H1 (cell line): Measurements from ENCODE around the gene UBE2G2. TPM values are rescaled to one million over a fixed set of nuclear protein-coding genes. Genes with fewer than 3 reads are reported as not detected.

Experiments used
- BRCA1 ChIP-seq: IDR thresholded peaks from 2 replicates; pipeline ENCODE4 v1.6.1; 2012; ENCODE audit warnings: low read depth, low read length, improper control_type of control experiment
- CREB1 ChIP-seq: IDR thresholded peaks from 2 replicates; pipeline ENCODE4 v1.6.1; 2012; ENCODE audit warnings: inconsistent platforms
- EP300 ChIP-seq, 2 experiments: IDR thresholded peaks; 1 replicate in 1 of 2; 2 replicates in 1 of 2; pipeline ENCODE4 v1.6.1; 2011 to 2012; ENCODE audit warnings: low read depth in 2 of 2, low read length in 2 of 2, mild to moderate bottlenecking in 2 of 2, borderline replicate concordance in 1 of 2, inconsistent platforms in 1 of 2, moderate library complexity in 1 of 2
- GABPA ChIP-seq: IDR thresholded peaks from 2 replicates; pipeline ENCODE4 v1.6.1; 2011; ENCODE audit warnings: mild to moderate bottlenecking, low read length, moderate library complexity, borderline replicate concordance; ENCODE audit not compliant: insufficient read depth
- JUND ChIP-seq: IDR thresholded peaks from 2 replicates; pipeline ENCODE4 v1.6.1; 2011; ENCODE audit warnings: mild to moderate bottlenecking, improper control_type of control experiment, low read length
- KDM1A ChIP-seq: fragments of 200-600, 300-600 bp; sonication (generic); IDR thresholded peaks from 2 replicates; pipeline ENCODE4 v1.7.1; 2016; ENCODE audit warnings: mild to moderate bottlenecking, low read length, borderline replicate concordance
- KDM5A ChIP-seq: fragments of 200-600 bp; IDR thresholded peaks from 2 replicates; pipeline ENCODE4 v1.7.1; 2012; ENCODE audit warnings: mild to moderate bottlenecking, low read length, inconsistent platforms, mixed read lengths
- PHF8 ChIP-seq: fragments of 200-600 bp; sonication (generic); conservative IDR thresholded peaks from 2 replicates; pipeline ENCODE4 v1.7.1; 2012; ENCODE audit warnings: low read depth, mild to moderate bottlenecking, inconsistent platforms, low read length, moderate library complexity
- POLR2AphosphoS5 ChIP-seq: IDR thresholded peaks from 2 replicates; pipeline ENCODE4 v1.6.1; 2011; ENCODE audit warnings: low read depth, low read length
- SAP30 ChIP-seq: fragments of 300-600 bp; sonication (generic); IDR thresholded peaks from 2 replicates; pipeline ENCODE4 v1.7.1; 2012; ENCODE audit warnings: low read length, moderate library complexity, mild to moderate bottlenecking, inconsistent platforms; ENCODE audit not compliant: insufficient read depth, insufficient replicate concordance
- SIX5 ChIP-seq: IDR thresholded peaks from 2 replicates; pipeline ENCODE4 v1.6.1; 2011; ENCODE audit warnings: mild to moderate bottlenecking, low read depth, low read length
- SP1 ChIP-seq: IDR thresholded peaks from 2 replicates; pipeline ENCODE4 v1.6.1; 2011; ENCODE audit warnings: low read depth, low read length
- polyA plus RNA-seq, 7 experiments: library from polyadenylated mRNA; depleted of rRNA in 3 of 7; stranded (reverse) in 5 of 7; unstranded in 2 of 7; fragments of >200 nt in 5 of 7; fragments of 200-250 nt in 2 of 7; gene quantifications; 1 replicate in 5 of 7; 2 replicates in 1 of 7; 4 replicates in 1 of 7; pipeline versions ENCODE4 v1.2.1 to v1.2.3, GENCODE V29; 2011 to 2013; ENCODE audit warnings: missing spikeins in 2 of 7, mixed read lengths in 2 of 7
- total RNA-seq: library from RNA; stranded (reverse); fragmentation: NEBNext Ultra II Directional; extraction: Animal tissue kit (Norgen Biotek cat#: 25700); gene quantifications from 2 replicates; pipeline ENCODE4 v1.2.1, GENCODE V29; 2021
- TF ChIP-seq, protein P1 (sequence below): fragments of 300-600 bp; sonication (generic); IDR thresholded peaks from 2 replicates; pipeline ENCODE4 v1.7.1; 2012; ENCODE audit warnings: low read length, moderate library complexity, mild to moderate bottlenecking, inconsistent platforms; ENCODE audit not compliant: insufficient replicate concordance

UBE2G2 gene
- total and polyA plus RNA-seq, 2 of the 8 experiments (the other 6 are each of a cell fraction or from before 2014, with no cell fraction given) = 96.3 to 101 TPM

DNA sequence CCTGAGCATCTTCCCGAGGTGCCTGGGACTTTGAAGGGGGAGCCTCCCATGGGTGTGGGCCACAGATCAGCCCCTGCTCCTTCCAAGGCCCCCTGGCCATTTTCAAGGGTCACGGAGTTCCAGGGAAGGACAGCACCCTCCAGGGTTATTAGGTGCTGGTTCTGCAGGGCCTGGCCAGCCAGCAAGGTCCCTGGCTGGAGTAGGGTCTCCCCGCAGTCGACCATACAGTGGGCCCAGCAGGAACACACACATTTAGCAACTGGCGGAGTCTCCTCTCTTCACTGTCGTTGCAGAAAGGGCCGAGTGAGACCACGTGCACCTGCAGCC is 34.0 kb upstream of the UBE2G2 start (continued):
- TF ChIP-seq, protein P1, sequence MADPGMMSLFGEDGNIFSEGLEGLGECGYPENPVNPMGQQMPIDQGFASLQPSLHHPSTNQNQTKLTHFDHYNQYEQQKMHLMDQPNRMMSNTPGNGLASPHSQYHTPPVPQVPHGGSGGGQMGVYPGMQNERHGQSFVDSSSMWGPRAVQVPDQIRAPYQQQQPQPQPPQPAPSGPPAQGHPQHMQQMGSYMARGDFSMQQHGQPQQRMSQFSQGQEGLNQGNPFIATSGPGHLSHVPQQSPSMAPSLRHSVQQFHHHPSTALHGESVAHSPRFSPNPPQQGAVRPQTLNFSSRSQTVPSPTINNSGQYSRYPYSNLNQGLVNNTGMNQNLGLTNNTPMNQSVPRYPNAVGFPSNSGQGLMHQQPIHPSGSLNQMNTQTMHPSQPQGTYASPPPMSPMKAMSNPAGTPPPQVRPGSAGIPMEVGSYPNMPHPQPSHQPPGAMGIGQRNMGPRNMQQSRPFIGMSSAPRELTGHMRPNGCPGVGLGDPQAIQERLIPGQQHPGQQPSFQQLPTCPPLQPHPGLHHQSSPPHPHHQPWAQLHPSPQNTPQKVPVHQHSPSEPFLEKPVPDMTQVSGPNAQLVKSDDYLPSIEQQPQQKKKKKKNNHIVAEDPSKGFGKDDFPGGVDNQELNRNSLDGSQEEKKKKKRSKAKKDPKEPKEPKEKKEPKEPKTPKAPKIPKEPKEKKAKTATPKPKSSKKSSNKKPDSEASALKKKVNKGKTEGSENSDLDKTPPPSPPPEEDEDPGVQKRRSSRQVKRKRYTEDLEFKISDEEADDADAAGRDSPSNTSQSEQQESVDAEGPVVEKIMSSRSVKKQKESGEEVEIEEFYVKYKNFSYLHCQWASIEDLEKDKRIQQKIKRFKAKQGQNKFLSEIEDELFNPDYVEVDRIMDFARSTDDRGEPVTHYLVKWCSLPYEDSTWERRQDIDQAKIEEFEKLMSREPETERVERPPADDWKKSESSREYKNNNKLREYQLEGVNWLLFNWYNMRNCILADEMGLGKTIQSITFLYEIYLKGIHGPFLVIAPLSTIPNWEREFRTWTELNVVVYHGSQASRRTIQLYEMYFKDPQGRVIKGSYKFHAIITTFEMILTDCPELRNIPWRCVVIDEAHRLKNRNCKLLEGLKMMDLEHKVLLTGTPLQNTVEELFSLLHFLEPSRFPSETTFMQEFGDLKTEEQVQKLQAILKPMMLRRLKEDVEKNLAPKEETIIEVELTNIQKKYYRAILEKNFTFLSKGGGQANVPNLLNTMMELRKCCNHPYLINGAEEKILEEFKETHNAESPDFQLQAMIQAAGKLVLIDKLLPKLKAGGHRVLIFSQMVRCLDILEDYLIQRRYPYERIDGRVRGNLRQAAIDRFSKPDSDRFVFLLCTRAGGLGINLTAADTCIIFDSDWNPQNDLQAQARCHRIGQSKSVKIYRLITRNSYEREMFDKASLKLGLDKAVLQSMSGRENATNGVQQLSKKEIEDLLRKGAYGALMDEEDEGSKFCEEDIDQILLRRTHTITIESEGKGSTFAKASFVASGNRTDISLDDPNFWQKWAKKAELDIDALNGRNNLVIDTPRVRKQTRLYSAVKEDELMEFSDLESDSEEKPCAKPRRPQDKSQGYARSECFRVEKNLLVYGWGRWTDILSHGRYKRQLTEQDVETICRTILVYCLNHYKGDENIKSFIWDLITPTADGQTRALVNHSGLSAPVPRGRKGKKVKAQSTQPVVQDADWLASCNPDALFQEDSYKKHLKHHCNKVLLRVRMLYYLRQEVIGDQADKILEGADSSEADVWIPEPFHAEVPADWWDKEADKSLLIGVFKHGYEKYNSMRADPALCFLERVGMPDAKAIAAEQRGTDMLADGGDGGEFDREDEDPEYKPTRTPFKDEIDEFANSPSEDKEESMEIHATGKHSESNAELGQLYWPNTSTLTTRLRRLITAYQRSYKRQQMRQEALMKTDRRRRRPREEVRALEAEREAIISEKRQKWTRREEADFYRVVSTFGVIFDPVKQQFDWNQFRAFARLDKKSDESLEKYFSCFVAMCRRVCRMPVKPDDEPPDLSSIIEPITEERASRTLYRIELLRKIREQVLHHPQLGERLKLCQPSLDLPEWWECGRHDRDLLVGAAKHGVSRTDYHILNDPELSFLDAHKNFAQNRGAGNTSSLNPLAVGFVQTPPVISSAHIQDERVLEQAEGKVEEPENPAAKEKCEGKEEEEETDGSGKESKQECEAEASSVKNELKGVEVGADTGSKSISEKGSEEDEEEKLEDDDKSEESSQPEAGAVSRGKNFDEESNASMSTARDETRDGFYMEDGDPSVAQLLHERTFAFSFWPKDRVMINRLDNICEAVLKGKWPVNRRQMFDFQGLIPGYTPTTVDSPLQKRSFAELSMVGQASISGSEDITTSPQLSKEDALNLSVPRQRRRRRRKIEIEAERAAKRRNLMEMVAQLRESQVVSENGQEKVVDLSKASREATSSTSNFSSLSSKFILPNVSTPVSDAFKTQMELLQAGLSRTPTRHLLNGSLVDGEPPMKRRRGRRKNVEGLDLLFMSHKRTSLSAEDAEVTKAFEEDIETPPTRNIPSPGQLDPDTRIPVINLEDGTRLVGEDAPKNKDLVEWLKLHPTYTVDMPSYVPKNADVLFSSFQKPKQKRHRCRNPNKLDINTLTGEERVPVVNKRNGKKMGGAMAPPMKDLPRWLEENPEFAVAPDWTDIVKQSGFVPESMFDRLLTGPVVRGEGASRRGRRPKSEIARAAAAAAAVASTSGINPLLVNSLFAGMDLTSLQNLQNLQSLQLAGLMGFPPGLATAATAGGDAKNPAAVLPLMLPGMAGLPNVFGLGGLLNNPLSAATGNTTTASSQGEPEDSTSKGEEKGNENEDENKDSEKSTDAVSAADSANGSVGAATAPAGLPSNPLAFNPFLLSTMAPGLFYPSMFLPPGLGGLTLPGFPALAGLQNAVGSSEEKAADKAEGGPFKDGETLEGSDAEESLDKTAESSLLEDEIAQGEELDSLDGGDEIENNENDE = no peak
- TF ChIP-seq BRCA1 = no peak
- TF ChIP-seq SIX5 = no peak
- TF ChIP-seq SAP30 = no peak
- no peak for TF ChIP-seq EP300 (IDR thresholded peaks at IDR 0.05; ENCODE audit: borderline replicate concordance in 1 of 2, low read depth in 2 of 2, low read length in 2 of 2)
- no peak for TF ChIP-seq SP1
- TF ChIP-seq CREB1 = no peak
- no peak for TF ChIP-seq GABPA
- TF ChIP-seq POLR2AphosphoS5 = no peak
- no peak for TF ChIP-seq KDM1A
- no peak for TF ChIP-seq JUND
- no peak for TF ChIP-seq PHF8
- no peak for TF ChIP-seq KDM5A
- TF ChIP-seq, all 59 proteins: peak for 0
